ENCODE results near the gene EPHB1.

DNA sequence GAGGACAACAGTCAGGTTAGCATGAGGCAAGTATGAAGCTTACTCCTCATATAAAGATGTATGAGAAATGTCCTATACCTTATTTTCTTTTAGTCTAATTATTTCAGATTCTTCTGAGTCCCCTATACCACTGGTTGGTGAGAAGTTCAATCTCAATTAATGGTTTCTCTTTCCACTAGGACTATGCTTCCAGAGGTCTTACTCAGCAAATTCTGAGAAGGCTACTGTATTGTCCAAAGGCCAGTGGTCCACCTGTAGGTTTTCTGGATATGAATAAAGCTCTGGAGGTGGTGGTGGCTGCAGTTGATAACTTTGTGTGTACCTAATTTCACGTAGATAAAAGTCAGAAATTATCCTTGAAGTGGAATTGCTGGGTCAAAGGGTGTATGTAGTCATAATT lies 149.4 kb downstream of the EPHB1 start:
- TF ChIP-seq FIP1L1 (IDR thresholded peaks at IDR 0.05; ENCODE audit: borderline replicate concordance, insufficient read depth, low read depth, low read length): no peak
- TF ChIP-seq AFF4 (CRISPR knock-in tag; IDR thresholded peaks at IDR 0.05): no peak
- TF ChIP-seq TRIM24 (CRISPR knock-in tag; IDR thresholded peaks at IDR 0.05): no peak
- TF ChIP-seq NCOA2 (CRISPR knock-in tag; IDR thresholded peaks at IDR 0.05): no peak
- no peak for TF ChIP-seq POLR2A (IDR thresholded peaks at IDR 0.05; ENCODE audit: insufficient read depth in 1 of 2, low read depth in 2 of 2, low read length in 2 of 2)
- TF ChIP-seq STAG1 (CRISPR knock-in tag; IDR thresholded peaks at IDR 0.05): no peak
- TF ChIP-seq KAT7 (CRISPR knock-in tag; IDR thresholded peaks at IDR 0.05; ENCODE audit: borderline replicate concordance): no peak
- TF ChIP-seq TCF7L2 (IDR thresholded peaks at IDR 0.05; ENCODE audit: low read depth, low read length): no peak
- no peak for TF ChIP-seq ZNF652 (CRISPR knock-in tag; IDR thresholded peaks at IDR 0.05; ENCODE audit: borderline replicate concordance, low read depth)
